HG03196 (cell line): ENCODE data around the gene TMC6.

ENCODE experiments used
- ATAC-seq: cut with Tn5 transposase; IDR thresholded peaks from one replicate; pipeline ENCODE4 v1.9.1; 2021; ENCODE audit not compliant: unreplicated experiment

Gene TMC6

GRCh38 chr17:78135858-78136500 is 7.4 kb upstream of the TMC6 start:
- no peak for ATAC-seq

DNA sequence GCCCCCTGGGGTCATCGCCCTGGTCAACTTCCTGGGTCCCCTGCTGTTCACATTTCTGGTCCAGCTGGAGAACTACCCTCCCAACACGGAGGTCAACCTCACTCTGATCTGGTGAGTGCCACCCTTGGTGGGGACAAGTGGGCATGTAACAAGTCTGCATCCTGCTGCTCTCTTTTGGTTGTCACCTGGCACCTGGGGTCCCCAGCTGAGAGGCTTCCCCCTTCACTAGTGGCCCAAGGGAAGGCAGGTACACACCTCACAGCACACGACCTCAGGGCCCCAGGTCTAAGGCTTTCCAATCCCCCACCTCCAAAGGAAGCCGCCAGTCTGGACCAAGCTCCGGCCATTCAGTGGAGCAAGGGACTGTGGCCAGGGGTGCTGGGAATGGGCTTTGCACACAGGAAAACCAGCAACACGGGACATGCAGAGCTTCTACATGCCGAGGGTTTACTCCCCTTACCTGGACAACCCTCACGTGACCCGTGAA is 6.4 kb upstream of the TMC6 start:
- no peak for ATAC-seq

- ATAC-seq, result no peak
These were observed 5.7 kb upstream of the TMC6 start for GRCh38 chr17:78133971-78134898.

GRCh38 chr17:78133179-78133951 is 4.8 kb upstream of the TMC6 start:
- ATAC-seq, result no peak

DNA sequence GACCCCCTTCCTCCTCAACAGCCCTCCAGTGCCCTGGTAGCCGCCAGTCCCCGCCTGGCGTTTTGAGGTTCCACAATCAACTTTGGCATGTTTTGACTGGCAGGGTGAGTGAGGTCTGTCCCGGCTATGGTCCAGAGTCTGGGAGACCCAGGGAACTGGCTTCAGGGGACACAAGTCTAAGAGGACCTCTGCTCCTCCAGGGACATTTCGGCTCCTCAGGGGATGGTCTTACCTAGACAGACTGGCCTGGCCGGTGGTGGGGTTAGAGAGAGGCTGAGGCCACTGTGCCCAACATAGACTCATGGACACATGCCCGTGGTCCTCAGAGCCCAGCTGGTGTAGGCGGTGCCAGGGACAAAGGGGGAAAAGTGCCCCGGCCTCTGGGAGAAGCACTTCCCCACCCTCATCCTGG is 4.2 kb upstream of the TMC6 start:
- ATAC-seq, result no peak

- ATAC-seq, result no peak
These were observed 3.6 kb upstream of the TMC6 start for GRCh38 chr17:78132084-78132676.

- no peak for ATAC-seq
These were observed 2.9 kb upstream of the TMC6 start for GRCh38 chr17:78131172-78132083.

DNA sequence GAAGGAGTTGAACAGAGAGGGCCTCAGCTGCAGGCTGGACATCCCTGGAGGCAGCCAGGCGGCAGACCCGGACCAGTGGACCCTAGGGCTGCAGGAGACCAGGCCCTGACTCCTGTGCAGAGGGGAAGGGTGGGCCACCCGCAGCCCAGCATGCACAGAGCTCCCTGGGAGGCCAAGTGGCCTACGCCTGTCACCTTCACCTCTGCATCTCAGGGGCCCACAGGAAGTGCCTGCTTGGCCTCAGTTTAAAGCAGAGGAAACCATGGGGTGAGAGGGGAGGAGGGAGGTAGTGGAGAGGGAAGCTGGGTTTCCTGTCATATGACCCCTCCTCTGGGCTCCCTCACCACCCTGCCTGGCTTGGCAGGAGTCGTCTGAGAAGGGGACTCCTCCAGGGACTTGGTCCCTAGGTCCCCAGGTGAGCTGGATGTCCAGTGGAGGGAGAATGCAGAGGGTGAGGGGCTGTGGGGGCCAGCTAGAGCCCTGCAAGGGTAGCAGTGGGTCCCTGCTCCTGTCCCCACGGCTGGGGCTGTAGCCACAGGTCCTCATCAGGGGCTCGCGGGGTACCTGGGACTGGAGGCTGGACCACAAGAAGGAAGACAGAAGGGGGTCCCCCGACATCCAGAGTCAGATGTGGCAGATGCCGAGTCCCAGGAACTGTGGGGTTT is 2.0 kb upstream of the TMC6 start, which contains the start of gene TMC8:
TMC8 (plus strand) TSS at position 335 of the 665 bp plus-strand sequence. CDS start 818 bp downstream, outside the sequence.
- ATAC-seq, result no peak

DNA sequence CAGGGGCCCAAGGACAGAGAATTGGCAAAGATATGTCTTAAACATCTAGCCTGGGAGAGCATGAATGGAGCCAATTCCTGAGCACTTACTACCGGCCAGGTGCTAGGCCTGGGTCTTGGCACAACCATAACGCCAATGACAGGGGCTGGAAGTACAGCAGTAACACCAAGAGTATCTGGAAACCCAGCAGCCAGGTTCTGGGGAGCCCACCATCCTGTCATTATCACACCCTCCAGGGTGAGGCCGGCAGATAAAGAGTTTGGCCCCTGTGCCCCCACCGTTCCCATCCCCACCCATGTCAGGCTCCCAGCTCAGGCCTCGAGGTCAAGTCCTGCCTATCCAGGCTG is 1.5 kb upstream of the TMC6 start:
- ATAC-seq, result no peak

GRCh38 chr17:78129351-78130089 is 965 bp upstream of the TMC6 start:
- ATAC-seq, result no peak

DNA sequence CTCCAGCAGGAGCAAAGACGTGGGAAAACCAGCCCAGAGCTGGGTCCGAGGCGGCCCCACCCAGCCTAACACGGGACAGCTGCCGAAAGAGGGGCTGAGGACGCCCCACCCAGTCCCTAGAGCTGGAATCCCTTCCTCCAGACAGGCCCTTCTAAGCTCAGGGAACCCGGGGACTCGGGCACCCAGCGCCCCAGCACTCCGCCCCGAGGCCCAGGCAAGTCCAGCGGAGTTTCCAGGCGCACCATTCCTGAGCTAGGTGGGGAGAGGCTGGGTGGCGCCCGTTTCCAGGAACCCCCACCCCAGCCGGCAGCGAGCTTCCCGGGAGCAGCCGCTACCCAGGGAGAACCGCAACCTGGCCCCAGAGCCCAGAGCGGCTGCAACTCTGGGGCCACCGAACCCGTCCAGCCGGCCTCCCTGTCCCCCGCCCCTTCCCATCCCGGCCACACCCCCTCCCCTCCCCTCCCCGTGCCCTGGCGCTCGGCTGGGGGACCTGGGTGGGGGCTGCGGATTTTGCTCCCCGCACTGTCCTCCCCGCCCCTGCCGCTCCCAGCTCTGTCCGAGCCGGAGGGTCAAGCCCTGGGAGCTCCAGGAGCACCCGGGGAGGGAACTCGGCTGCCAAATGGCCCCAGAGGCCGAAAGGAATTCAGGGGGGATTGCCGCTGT is 536 bp downstream of the TMC6 start:
- no peak for ATAC-seq

GRCh38 chr17:78127239-78127887 is 1.2 kb downstream of the TMC6 start:
- ATAC-seq, result no peak

- no peak for ATAC-seq
These were observed 1.7 kb downstream of the TMC6 start for GRCh38 chr17:78126895-78127238.

- no peak for ATAC-seq
These were observed 2.3 kb downstream of the TMC6 start for GRCh38 chr17:78125976-78126894.

DNA sequence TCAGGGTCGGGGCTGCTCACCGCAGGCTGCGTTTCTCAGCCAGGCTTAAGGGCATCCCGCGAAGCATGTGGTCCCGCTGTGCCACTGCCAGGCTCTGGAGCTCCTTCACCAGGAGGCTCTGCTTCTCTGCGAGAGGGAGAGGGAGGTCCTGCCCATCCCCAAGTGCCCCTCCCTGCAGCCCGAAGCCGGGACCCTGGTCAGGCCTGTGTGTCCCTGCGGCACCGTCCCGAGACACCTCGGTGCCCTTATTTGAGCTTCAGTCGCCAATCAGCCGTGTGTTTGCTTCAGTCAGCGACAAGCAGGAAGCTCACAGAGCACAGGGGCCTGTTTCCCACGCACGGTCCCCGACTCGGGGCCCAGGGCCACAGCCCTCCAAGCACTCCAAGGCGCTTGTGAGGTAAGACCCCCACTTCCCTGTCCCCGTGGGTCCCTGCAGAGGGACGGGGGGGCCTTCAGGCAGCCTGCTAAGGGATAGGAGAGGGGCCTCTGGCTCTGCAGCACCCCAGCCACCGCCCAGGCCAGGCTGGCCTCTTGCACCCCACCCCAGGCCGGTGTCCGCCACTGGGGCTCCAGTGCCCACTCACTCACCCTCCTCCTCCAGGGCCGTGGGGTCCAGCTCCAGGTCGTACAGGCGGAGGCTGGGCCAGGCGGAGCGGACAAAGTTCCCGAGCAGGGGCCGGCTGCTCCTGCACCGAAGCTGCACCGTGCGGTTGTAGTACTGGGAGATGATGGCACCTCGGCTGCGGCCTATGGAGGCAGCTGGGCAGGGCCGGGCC is 3.2 kb downstream of the TMC6 start:
- ATAC-seq, result no peak

DNA sequence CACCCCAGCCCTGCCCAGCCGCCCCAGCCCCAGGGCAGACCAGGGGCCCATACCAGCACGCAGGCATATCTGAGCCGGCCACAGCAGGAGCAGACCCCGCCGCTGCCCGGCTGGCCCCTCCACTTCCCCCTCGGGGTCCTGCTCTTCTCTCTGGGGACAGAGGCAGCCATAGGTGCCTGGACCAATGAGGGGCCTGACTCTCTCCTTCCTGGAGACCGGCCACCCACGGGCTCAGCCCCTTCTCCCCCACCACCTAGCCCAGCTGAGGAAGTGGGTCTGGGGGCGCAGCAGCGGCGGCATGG is 3.8 kb downstream of the TMC6 start:
- no peak for ATAC-seq
